HG02870 (cell line): Measurements from ENCODE around the gene CNPY1.

Experiments used
- ATAC-seq: cut with Tn5 transposase; IDR thresholded peaks from one replicate; pipeline ENCODE4 v1.9.1; 2021; ENCODE audit warnings: mild to moderate bottlenecking, moderate library complexity; ENCODE audit not compliant: unreplicated experiment

CNPY1 gene

GRCh38 chr7:155560196-155560885 lies 14.0 kb upstream of the CNPY1 start:
- no peak for ATAC-seq

- no peak for ATAC-seq
Measured at GRCh38 chr7:155559519-155560108, 13.3 kb upstream of the CNPY1 start.

GRCh38 chr7:155558961-155559360 lies 12.6 kb upstream of the CNPY1 start:
- ATAC-seq: no peak

- no peak for ATAC-seq
Measured at GRCh38 chr7:155558351-155558750, 12.0 kb upstream of the CNPY1 start.

- no peak for ATAC-seq
Measured at GRCh38 chr7:155557778-155558177, 11.4 kb upstream of the CNPY1 start.

GRCh38 chr7:155556763-155557162 lies 10.4 kb upstream of the CNPY1 start:
- ATAC-seq: no peak

GRCh38 chr7:155555116-155555695 lies 8.8 kb upstream of the CNPY1 start:
- no peak for ATAC-seq

GRCh38 chr7:155553871-155554270 lies 7.5 kb upstream of the CNPY1 start:
- ATAC-seq: no peak

GRCh38 chr7:155551785-155552611 lies 5.6 kb upstream of the CNPY1 start:
- no peak for ATAC-seq

GRCh38 chr7:155550916-155551315 lies 4.6 kb upstream of the CNPY1 start:
- ATAC-seq: no peak

- ATAC-seq: no peak
Measured at GRCh38 chr7:155549226-155549625, 2.9 kb upstream of the CNPY1 start.

GRCh38 chr7:155547161-155547791 lies 917 bp upstream of the CNPY1 start:
- no peak for ATAC-seq

GRCh38 chr7:155545348-155545747 lies 1.0 kb downstream of the CNPY1 start:
- ATAC-seq: no peak

- no peak for ATAC-seq
Measured at GRCh38 chr7:155544485-155544884, 1.9 kb downstream of the CNPY1 start.

GRCh38 chr7:155543926-155544325 lies 2.4 kb downstream of the CNPY1 start:
- no peak for ATAC-seq

- ATAC-seq: no peak
Measured at GRCh38 chr7:155543011-155543876, 3.1 kb downstream of the CNPY1 start.

GRCh38 chr7:155541986-155542675 lies 4.2 kb downstream of the CNPY1 start:
- no peak for ATAC-seq

- no peak for ATAC-seq
Measured at GRCh38 chr7:155540553-155540952, 5.8 kb downstream of the CNPY1 start.

GRCh38 chr7:155538293-155538692 lies 8.1 kb downstream of the CNPY1 start:
- no peak for ATAC-seq

- no peak for ATAC-seq
Measured at GRCh38 chr7:155536451-155536850, 9.9 kb downstream of the CNPY1 start.
